GM12874 (cell line): ENCODE data around the gene HECW1.

Experiments
- CTCF ChIP-seq: IDR thresholded peaks from 2 replicates; pipeline ENCODE4 v1.5.1; 2011; ENCODE audit warnings: low read depth, mild to moderate bottlenecking, control low read depth, low read length, moderate library complexity; ENCODE audit not compliant: insufficient read depth

HECW1 gene

DNA sequence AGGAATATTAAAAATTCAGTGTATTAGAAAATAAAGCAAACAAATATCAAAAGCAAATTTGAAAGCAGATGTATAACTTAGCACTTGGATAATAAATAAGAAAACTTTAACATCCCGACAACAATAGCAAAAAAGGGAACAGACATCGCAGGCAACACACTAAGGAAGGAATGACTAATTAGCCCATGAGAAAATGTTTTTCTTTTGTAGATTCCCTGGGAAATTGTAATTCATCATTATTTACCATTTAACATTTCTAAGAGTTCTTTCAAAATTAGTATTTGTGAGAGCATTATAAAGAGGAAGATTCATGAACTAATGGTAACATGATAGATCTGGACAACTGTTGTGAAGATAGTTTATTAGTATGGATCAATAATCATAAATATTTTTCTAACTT, 364.4 kb downstream of the HECW1 start:
- TF ChIP-seq CTCF, result no peak

- 0 out of 2 replicates have a peak, but pooled peaks have one; percentile 1 for TF ChIP-seq CTCF
These were observed 366.6 kb downstream of the HECW1 start for GRCh38 chr7:43479042-43479441.

DNA sequence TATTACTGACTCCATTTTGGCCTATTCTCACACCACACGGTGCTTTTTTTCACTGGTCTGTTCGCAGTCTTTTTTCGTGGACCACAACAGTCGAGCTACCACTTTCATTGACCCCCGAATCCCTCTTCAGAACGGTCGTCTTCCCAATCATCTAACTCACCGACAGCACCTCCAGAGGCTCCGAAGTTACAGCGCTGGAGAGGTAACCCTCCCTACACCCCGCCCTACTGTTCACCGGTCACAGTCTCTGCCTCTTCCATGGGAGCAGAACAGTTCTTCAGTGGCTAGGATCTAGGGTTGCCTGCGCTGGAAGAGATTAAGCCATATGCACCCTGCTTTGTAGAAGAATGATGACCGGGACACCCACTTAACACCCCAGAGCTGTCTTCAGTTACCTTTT, 367.1 kb downstream of the HECW1 start:
- TF ChIP-seq CTCF, result no peak

GRCh38 chr7:43480581-43480980, 368.1 kb downstream of the HECW1 start:
- TF ChIP-seq CTCF, result no peak

DNA sequence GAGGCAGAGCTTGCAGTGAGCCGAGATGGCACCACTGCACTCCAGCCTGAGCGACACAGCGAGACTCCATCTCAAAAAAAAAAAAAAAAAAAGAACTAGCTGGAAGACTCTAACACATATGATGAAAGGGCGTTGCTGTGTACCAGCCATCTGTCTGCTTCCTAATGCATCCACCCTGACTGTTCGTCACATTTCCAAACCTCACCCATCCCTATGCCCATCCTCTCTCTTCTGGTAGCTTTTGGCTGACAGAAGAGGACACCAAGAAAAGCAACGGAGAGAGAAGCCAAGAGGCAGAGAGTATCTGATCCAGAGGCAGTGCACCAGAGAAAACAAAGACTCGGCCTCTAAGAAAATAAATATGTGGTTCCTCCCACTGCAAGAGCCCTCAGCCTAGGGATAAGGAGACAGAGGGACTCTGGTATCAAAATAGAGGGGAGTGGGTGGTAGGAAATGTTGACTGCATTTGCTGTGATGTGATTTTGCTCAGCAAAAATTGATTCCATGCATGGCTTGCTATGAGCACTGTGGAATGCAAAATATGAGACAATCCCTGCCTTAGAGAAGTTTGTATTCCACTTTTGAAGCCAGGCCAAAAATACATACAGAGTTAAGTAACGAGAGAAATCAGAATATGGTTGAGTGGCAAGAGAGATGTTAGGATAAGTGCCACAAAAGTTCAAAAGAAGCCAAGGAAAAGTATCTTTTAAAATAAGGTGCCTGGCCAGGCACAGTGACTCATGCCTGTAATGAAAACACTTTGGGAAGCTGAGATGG, 369.6 kb downstream of the HECW1 start:
- TF ChIP-seq CTCF, result no peak

DNA sequence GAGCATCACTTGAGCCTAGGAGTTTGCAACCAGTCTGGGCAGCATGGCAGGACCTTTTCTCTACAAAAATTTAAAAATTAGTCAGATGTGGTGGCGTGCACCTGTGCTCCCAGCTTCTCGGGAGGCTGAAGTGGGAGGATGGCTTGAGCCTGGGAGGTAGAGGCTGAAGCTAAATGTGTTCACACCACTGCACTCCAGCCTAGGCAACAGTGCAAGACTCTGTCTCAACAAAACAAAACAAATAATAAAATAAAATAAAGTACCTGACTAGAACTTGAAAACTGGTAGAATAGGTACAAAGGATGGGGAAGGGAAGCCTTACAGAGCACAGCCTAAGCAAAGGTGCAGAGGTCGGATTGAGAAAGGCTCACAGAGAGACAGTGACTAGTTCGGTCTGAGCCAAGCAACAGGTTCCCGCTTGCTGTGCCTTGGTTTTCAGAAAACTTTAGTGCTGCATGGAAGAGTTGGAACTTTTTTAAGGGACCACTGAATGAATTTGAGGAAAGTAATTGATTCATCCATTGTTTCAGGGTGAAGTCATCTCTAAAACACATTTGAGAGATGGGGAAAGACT, 370.3 kb downstream of the HECW1 start:
- TF ChIP-seq CTCF, result no peak

- no peak for TF ChIP-seq CTCF
These were observed 372.4 kb downstream of the HECW1 start for GRCh38 chr7:43484678-43485395.
